Progenitor cell of endocrine pancreas (in vitro differentiated cells): ENCODE measurements around the gene LSAMP. TPM values are rescaled to one million over a fixed set of nuclear protein-coding genes. Genes with fewer than 3 reads are reported as not detected.
A peak's percentile ranks its signal among the peaks of the same experiment; 100 is the strongest.

ENCODE experiments used
- DNase-seq: peaks from one replicate; pipeline ENCODE4 v3.0.0; 2021; ENCODE audit warnings: low spot score; ENCODE audit not compliant: unreplicated experiment
- H3K27ac Mint-ChIP-seq: 2 replicates; pipeline ENCODE4 v1.8.0; 2021; ENCODE audit warnings: mild to moderate bottlenecking, moderate library complexity, mixed read lengths
- H3K27me3 Mint-ChIP-seq: 2 replicates; pipeline ENCODE4 v1.8.0; 2021; ENCODE audit warnings: mixed read lengths
- H3K36me3 Mint-ChIP-seq: 2 replicates; pipeline ENCODE4 v1.8.0; 2022; ENCODE audit warnings: mixed read lengths; ENCODE audit not compliant: insufficient read depth
- H3K4me1 Mint-ChIP-seq: 2 replicates; pipeline ENCODE4 v1.8.0; 2021; ENCODE audit warnings: low read depth, mixed read lengths
- H3K4me3 Mint-ChIP-seq: 2 replicates; pipeline ENCODE4 v1.8.0; 2021; ENCODE audit warnings: low read depth, mild to moderate bottlenecking, moderate library complexity, mixed read lengths
- H3K9me3 Mint-ChIP-seq: 2 replicates; pipeline ENCODE4 v1.8.0; 2021; ENCODE audit warnings: low read depth, mixed read lengths
- CTCF ChIP-seq: fragments of 200-600 bp; sonication (generic); IDR thresholded peaks from one replicate; pipeline ENCODE4 v1.5.0; 2021; ENCODE audit warnings: antibody characterized with exemption, mild to moderate bottlenecking; ENCODE audit not compliant: unreplicated experiment
- total RNA-seq: library from RNA; stranded (reverse); gene quantifications from 2 replicates; pipeline ENCODE4 v1.2.1, GENCODE V29; 2021

The LSAMP gene
- total RNA-seq, 1 donor from 2014 or later = 20.7 TPM

- DNase-seq = no peak
- Mint-ChIP-seq H3K9me3 (no peaks in the 10 kb centered on the region), H3K4me3 (peak overlapping the region; percentile 70), H3K36me3 (no peaks in the 10 kb centered on the region), H3K4me1 (peaks cover 33% of the 10 kb centered on the region), H3K27me3 (peaks cover 36% of the 10 kb centered on the region), H3K27ac (peak overlapping the region; percentile 46)
- no peak for TF ChIP-seq CTCF
These were observed 1.1 kb downstream of the LSAMP start for GRCh38 chr3:116444115-116444747.

- H3K9me3 Mint-ChIP-seq = no peaks in the 10 kb centered on the region
- no peak for DNase-seq
- H3K27ac Mint-ChIP-seq = no peak overlapping the region
- no peaks in the 10 kb centered on the region for H3K36me3 Mint-ChIP-seq
- TF ChIP-seq CTCF = no peak
- peaks cover 33% of the 10 kb centered on the region for H3K4me1 Mint-ChIP-seq
- H3K27me3 Mint-ChIP-seq = peaks cover 36% of the 10 kb centered on the region
- peak overlapping the region; percentile 59 for H3K4me3 Mint-ChIP-seq
These were observed 2.1 kb downstream of the LSAMP start for GRCh38 chr3:116443191-116443661.

GRCh38 chr3:116442331-116443021 lies 2.8 kb downstream of the LSAMP start:
- Mint-ChIP-seq H3K4me1 (peaks cover 33% of the 10 kb centered on the region), H3K27me3 (peaks cover 36% of the 10 kb centered on the region), H3K27ac (no peak overlapping the region), H3K36me3 (no peaks in the 10 kb centered on the region), H3K4me3 (no peak overlapping the region), H3K9me3 (no peaks in the 10 kb centered on the region)
- no peak for TF ChIP-seq CTCF
- no peak for DNase-seq

- no peak for TF ChIP-seq CTCF
- no peak for DNase-seq
- Mint-ChIP-seq H3K27me3 (peaks cover 36% of the 10 kb centered on the region), H3K4me3 (no peak overlapping the region), H3K27ac (no peak overlapping the region), H3K4me1 (peaks cover 33% of the 10 kb centered on the region), H3K36me3 (no peaks in the 10 kb centered on the region), H3K9me3 (no peaks in the 10 kb centered on the region)
These were observed 3.6 kb downstream of the LSAMP start for GRCh38 chr3:116441652-116442051.

GRCh38 chr3:116440196-116440595 lies 5.1 kb downstream of the LSAMP start:
- TF ChIP-seq CTCF = no peak

More at GRCh38 chr3:116440196-116440595, 5.1 kb downstream of the LSAMP start:
- Mint-ChIP-seq H3K27me3 (peaks cover 29% of the 10 kb centered on the region), H3K4me3 (no peak overlapping the region), H3K9me3 (no peaks in the 10 kb centered on the region), H3K36me3 (no peaks in the 10 kb centered on the region), H3K4me1 (peaks cover 26% of the 10 kb centered on the region), H3K27ac (no peak overlapping the region)
- no peak for DNase-seq
